Measurements from ENCODE around the gene GREM1.

The GREM1 gene

GRCh38 chr15:32733281-32733680 is 15.5 kb downstream of the GREM1 start:
- no peak for DNase-seq

DNA sequence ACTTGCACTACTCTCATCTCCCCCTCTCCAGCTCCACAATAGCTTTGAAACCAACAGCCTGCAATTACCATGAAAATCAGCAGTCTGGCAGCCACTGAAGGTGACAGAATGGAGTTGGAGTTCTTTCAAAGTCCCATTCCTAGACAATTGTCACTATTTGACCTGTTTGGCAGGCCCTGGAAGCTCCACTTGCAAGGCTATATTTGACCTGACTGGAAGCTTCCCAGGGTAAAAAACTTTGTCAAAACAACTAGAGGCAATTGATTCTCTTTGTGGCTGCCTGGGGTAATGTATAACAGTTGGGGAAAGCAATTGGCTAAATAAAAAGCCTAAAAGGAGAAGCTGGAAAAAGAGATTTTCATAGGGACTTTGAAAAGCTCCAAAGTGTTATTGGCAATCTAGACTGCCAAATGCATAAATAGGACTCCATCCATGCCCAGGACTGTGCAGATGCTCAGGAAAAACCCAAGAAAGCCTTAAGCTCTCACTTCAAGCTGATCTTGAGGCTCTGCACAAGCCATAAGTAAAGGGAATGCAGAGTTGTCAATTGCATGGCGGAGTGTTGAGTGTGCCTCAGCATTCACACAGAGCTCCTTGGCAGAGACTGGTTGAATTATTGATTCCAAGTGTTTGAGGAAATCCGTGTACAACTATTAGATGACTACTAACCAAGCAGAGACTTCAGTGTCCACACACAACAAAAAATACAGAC is 18.3 kb downstream of the GREM1 start:
- DNase-seq = no peak

DNA sequence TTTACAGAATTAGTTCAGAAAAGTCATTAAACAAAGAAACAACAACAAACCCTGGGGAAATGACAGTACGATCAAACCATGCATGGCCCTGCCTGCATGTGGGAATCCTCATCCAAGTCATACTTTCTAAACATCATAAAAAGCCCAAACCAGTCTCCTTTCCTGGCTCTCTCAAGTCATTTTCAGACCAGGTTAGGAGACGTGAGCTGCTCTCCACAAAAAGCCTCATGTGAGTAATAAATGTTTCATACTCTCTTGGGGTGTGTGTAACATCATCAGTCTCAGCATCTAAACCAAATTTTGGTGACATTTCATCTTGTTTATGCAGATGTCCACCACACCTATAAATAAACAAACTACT is 18.9 kb downstream of the GREM1 start:
- no peak for DNase-seq

DNA sequence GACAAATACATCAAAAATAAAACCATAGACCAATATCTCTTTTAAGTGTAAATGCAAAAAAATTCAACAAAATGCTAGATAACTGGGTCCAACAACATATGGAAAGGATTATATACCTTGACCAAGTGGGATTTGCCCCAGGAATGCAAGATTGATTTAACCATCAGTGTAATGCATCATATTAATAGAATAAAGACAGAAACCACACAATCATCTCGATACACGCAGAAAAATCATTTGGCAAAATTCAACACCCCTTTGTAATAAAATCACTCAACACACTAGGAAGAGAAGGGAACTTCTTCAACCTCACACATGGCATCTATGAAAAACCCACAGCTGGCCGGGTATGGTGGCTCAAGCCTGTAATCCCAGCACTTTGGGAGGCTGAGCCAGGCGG is 19.5 kb downstream of the GREM1 start:
- no peak for DNase-seq

- no peak for DNase-seq
These were observed 20.9 kb downstream of the GREM1 start for GRCh38 chr15:32738666-32739065.

DNA sequence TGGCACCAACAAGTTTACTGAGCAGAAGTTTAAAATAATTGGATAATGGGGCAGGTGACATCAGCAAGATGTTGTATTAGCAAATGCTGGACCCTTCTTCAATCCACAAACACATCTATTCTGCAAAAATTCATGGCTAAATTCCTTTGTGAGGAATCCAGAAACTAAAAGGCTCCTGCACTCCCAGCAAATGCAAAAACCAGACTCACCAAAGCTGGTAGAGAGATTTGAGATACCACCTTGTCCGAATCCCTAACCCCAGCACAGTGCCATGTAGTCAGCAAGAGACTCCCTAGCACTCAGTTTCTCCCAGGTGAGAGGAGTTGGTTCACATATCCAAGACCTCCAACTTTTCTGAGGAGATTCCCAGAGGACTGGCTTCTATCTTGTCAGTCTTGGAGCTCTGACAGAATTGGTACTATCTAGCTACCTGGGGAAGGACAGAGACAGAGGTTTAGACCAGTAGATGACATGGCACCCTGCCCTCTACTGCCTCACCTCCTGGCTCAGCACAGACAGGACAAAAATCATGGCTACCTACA is 21.8 kb downstream of the GREM1 start:
- no peak for DNase-seq

- DNase-seq = no peak
These were observed 25.8 kb downstream of the GREM1 start for GRCh38 chr15:32743411-32744140.

GRCh38 chr15:32746116-32746857 is 28.5 kb downstream of the GREM1 start:
- DNase-seq = no peak

DNA sequence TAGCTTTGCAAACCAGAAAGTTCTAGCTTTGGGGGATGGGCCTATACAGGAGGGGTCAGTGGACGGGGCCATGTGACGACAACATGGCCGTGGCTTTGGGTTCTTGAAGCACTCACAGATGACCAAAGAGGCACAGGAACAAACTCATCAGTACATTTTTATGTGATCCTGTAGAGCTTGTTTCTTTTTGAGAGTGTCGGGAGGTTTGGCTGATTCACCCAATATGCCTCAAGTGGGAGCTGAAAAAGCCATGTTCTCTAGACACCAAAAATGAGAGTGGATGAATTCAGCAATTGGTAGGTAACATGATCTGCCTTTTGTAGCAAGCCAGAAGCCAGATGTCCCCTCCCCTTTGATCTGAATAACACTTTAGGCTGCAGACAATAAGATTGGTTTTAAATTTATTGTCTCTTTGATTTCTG is 30.1 kb downstream of the GREM1 start:
- no peak for DNase-seq

DNA sequence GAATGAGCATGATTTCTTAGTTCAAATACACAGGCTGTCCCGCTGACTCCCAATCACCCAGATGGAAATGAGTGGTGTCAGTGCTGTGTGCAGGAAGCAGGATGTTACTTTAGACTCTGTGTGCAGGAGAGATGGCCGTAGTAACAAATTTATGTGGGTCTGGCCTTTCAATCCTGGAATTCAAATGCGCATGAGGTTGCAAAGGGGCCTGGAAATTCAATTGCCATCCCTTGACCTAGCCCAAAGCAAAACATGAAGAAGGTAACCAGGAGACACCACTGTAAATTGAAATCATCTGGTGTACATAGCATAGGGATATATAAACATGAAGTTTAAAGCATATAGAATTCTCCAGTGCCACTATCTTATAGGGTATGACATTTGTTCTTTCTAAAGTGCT is 33.2 kb downstream of the GREM1 start:
- no peak for DNase-seq

DNA sequence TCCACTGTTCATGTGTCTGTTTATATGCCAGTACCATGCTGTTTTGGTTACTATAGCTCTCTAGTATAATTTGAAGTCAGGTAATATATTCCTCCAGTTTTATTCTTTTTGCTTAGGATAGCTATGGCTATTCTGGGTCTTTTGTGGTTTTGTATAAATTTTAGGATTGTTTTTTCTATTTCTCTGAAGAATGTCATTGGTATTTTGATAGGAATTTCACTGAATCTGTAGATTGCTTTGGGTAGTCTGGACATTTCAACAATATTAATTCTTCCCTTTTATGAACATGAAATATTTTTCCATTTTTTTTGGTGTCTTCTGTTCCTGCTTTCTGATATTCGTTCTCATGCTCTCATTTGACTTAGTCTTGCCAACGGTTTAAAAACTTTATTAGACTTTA is 39.6 kb downstream of the GREM1 start:
- no peak for DNase-seq

DNA sequence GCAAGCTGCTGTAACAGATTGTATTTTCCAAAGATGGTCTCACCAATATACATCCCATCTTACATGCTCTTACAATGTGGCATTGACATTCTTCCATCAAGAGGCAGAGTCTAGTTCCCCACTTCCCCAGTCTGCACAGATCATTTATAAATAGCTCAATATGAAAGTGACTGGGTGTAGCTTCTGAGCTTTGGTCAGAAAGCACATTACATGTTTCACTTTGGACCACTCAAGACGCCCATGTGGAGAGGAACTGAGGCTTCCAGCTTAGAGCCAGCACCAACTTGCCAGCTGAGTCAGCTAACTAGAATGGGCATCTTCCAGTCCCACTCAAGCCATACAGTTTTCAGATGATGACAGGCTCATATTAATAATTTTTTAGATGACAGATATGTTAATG is 45.5 kb downstream of the GREM1 start:
- DNase-seq = no peak

GRCh38 chr15:32765236-32765635 is 47.4 kb downstream of the GREM1 start:
- no peak for DNase-seq

- DNase-seq = no peak
These were observed 48.3 kb downstream of the GREM1 start for GRCh38 chr15:32766101-32766500.

DNA sequence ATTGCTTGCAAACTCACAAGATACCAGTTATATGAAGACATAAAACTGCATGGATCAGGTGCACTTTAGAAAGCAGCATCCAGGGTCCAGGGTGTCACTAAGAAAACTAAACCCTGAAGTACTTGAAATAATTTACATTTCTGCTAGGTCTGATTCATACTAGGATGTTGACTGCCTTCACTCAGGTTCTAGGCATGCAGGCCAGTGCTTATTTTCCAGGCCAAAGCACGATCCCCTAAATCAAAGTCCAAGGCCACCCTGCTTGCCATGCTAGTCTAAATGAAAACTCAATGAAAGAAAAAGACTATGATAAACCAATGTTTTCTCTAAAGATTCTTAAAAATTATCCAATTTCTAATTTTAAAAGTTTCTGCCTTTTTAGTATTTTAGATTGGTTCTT is 49.4 kb downstream of the GREM1 start:
- no peak for DNase-seq

DNA sequence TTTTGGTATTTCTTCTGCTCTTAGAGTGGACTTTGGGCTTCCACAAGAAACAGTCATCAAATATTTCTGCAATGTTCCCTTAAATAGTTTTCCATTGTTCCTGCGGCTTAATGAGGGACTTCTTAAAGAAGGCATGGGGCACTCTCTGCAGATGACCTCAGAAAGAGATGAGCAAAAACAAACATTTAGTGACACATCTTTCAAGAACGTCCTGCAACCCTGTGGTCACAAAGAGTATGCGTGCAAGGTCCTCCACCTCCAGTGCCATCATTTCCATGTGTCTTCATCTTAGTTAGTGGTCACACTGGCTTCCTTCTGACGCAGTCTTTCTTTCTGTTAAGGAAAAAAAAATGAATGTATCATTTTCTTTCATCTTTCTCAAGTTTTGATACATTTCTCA is 56.2 kb downstream of the GREM1 start:
- no peak for DNase-seq

DNA sequence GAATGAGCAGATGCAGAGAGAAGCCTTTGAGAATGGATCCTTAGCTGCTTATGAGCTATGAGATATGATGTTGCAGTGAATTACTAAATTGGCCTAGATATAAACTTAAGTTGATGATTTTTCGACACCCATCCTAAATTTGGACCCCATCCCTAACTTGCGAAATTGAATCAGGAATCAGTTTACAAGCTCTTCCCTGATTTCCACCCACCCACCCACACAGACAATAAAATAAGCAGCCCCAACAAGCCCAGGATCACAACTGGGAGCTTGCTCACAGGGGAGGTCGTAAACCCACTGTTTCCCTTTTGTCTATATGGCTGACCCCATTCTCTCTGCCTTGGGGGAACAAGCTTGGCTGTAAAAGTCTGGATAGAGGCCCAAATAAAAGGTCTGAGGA is 57.3 kb downstream of the GREM1 start:
- DNase-seq = no peak

- no peak for DNase-seq
These were observed 60.8 kb downstream of the GREM1 start for GRCh38 chr15:32778391-32779176.

- no peak for DNase-seq
These were observed 64.0 kb downstream of the GREM1 start for GRCh38 chr15:32781781-32782180.

DNA sequence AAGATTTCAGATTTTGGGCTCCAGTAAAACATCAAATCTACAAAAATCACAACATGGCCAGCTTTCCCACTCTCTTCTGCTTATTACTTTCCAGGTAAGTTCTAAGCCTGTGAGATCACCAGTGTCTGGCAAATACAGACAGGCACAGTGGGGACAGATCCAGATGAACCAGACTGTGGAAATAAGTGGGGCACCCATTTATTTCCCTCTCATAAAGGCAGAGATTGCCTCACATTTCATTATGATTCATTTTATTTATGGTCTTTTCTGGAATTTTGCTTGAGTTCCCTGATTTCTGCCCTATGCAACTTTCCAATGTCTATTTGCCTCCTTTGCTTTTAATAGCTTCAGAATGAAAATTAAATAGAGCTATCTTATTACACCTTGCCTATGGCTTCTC is 66.8 kb downstream of the GREM1 start:
- DNase-seq = no peak

DNA sequence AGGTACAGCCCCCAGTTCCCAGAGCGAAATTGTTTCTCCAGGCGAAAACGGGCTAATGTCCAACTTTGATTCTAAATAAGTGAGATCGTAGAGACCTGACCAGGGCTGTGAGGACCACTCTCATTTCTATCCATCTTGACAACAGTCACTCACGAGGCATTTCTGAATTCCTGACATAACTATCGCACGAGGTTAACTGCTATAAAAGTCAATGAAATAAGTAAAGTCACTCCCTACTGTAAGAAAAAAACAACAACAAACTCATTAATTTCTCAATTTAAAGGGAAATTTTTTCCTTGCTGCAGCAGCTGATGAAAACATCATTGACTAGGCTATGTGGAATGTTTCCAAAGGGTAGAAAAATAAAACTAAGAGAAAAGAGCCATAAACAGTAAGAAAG is 69.1 kb downstream of the GREM1 start:
- DNase-seq = no peak

DNA sequence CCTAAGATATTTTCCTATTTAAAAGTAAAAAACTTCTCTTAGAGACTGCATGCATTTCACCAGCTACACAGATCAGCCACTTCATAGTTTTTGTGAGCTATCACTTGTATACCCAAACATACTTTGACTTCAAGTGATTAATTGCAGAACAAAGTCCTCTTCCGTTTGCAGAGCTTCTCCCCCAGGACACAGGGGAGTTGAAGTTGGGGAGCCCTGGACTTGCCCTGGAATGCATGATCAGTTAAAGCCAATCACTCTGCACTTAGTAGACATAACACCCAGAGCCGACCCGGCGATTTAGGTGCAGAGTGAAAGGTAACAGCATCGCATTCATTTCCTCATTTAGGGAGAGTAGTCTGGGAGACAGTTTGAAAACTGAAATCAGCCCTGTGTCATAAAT is 70.1 kb downstream of the GREM1 start:
- no peak for DNase-seq

All from activated naive CD4-positive, alpha-beta T cell treated with anti-CD3 and anti-CD28 coated beads, Interleukin-2, amount 50 U/mL, for 16 hours (primary cell).